Fibroblast of skin of scalp (primary cell): ENCODE measurements around the gene SNX1.
"Not testable (repeated sequence)": the region's sequence is repeated elsewhere in the genome, so short reads cannot be mapped to it uniquely, and the experiment has no call there.

Experiments
- DNase-seq: peaks from one replicate; pipeline ENCODE4 v3.0.0-alpha.2; 2013

Gene SNX1

DNA sequence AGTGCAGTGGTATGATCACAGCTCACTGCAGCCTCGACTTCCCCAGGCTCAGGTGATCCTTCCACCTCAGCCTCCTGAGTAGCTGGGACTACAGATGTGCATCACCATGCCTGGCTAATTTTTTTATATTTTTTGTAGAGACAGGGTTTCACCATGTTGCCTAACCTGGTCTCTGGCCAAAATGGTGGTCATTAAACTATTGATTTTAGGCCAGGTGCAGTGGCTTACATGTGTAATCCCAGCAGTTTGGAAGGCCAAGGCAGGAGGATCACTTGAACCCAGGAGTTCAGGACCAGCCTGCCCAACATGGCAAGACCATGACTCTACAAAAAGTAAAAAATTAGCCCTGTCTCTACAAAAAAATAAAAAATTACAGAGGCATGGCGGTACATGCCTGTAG lies 24.5 kb downstream of the SNX1 start:
- not testable (repeated sequence) for DNase-seq

DNA sequence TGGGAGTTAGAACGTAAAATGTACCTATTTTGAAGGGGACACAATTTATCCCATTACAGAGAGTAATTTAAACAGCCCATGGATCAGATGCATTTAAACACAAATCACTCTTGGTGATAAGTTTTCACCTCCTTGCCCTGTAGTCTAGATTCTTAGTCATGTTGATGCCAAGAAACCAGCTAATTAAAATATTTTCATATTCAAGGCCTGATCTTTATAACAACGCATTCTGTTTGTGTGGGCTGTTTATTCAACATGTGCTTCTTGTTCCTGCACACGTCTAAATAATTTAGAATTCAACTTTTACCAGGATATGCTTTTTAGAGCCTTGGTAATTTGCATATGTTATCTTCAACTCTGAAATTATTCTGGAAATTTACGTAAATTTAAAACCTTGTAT lies 25.8 kb downstream of the SNX1 start:
- DNase-seq = no peak

DNA sequence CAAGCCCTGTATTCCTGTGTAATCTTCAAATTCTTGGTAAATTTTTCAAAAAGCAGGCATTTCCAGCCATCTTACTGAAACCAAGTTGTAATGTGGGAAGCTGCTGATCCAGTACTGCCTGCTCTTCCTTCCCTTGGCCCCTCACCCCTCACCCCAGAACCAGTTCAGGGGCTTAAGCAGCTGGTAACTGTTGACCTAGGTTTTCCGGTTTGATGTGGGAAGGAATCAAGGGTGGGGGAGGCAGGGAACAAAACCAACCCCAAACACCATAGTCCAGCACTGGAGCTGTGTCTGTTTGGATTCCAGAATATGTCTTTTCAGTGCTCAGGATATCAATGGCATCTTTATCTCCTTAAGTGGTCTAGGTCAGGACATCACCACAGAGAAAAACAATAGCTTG lies 26.7 kb downstream of the SNX1 start:
- DNase-seq = no peak

DNA sequence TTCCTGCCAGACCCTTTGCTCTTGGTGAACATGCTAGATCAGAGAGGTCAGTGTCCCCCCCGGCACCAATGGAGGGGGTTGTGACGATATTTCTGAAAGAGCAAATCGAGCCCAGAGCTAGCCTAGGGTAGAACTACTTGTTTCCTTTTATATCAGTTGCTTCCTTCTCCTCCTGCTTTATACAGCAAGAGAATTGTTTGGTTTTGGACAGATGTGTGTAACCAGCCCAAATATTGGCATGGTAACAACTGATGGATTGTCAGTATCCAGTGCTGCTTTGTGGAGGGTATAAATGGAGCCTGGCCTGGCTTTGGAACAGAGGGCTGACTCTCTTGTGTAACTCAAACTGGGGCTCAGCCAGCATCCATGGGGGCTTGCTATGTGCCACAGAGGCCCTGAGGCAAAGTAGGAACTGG lies 27.2 kb downstream of the SNX1 start:
- no peak for DNase-seq

DNA sequence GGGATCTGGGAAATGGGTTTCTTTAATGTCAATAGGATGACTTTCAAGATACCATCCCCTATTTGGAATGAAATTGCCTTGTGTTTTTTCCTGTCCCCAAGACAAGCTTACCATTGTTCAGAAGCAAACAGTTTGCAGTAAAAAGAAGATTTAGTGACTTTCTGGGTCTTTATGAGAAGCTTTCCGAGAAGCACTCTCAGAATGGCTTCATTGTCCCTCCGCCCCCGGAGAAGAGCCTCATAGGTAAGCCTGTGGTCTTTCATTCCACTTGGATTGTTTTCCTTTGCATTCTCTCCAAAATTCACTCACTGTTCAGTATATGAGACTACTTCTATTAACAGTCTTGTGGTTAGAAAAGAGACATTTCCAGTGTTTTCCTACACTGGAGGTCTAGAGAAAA lies 30.2 kb downstream of the SNX1 start:
- no peak for DNase-seq

DNA sequence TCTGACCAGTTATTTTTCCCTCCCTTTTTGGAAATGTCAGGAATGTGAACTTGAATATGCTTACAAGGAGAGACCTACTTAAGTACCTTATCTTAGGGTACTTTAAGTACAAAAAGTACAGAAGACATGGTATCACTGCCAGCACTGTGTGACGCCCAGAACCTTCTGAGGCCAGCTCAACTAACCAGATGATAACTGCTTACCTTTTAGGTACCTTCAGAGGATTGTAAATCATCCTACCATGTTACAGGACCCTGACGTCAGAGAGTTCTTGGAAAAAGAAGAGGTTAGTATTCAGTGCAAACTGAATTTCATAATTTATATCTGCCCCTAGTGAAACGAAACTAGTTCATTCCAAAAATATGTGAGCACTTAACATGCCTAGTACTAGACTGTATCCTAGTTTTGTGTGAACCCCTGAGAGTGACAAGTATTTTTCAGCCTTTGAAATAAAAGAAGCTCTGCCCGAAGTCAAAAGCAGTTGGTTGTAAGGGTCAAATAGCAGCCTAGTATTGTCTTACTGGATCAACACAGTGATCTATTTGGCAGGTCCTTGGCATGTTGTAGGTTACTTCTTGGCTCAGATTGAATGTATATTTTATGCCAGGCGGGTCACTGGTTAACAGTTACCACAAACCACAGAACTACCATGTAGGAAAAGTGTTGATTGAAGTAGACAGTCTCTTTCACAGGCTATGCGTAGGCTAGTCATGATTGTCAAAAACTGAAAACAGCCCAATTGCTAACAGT lies 31.9 kb downstream of the SNX1 start:
- no peak for DNase-seq

DNA sequence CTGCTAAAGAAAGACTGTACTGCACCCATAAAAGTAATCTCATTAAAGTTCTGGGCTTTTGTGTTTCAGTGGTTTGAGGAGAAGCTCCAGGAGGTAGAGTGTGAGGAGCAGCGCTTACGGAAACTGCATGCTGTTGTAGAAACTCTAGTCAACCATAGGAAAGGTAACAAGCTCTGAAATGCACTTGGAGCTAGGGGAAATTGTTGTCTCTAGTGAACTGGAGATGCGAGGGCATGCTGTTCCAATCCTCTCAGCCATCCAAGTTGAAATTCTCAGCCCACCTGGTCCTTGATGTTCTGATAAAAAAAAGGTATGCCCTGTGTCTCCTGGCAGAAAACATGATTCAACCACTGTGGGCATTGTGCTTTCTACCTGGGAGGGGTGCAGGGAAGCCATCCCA lies 34.4 kb downstream of the SNX1 start:
- no peak for DNase-seq

DNA sequence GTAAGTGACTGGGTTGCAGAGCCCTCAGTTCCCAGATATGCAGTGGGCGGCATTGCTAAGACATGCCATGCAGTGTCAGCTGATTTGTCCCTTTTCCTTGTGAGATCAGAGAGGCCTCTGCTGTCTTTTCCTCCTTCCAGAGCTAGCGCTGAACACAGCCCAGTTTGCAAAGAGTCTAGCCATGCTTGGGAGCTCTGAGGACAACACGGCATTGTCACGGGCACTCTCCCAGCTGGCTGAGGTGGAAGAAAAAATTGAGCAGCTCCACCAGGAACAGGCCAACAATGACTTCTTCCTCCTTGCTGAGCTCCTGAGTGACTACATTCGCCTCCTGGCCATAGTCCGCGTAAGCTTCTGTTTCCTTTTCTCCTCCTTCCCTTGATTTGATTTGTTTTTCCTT lies 35.8 kb downstream of the SNX1 start:
- DNase-seq = no peak

DNA sequence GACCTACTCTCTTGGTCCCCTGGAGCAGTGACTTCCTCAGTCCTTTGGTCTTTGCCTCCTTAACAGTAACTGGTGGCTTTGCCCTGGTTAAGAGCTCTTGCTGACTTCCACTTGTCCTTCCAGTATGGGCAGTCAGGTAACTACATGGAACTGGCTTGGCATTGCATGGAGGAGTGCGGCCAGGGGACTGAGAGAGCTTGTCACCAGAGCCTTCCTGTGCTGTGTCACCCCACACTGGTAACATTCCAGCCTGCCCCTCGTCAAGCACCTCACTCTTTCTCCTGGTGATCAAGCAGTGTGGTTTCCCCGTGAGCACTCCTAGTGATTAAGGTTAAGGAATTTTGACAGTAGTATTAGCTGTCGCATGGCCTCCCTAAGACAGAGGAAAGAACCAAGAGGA lies 36.4 kb downstream of the SNX1 start:
- DNase-seq = no peak

DNA sequence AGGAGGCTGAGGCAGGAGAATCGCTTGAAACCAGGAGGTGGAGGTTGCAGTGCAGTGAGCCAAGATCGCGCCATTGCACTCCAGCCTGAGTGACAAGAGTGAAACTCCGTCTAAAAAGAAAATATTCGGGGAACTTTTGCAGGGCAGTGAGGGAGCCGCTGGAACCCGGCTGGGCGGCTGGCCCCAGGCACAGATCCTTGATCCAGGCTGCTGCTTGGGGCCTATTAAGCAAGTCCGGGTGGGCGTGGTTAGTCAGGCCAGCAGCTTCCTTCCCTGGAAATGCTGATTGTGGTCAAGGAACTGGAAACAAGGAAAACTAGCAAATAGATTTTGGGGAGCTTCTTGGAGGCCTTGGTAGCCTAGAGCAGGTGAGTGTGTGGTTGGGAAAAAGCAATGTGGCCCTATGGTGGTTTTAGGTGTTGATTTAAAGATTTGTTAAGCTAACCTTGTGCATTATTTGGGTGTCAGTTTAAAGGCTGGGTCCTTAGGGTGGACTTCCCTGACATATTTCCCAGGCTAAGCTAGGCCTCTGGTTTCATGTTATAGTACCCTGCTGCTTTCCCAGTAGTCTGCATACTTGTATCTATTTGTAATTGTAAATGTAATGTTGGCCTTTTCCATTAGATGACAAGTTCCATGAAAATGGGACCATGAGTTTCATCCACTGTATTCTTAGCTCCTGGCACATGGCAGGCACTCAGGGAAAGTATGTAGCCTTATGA lies 38.0 kb downstream of the SNX1 start:
- no peak for DNase-seq

DNA sequence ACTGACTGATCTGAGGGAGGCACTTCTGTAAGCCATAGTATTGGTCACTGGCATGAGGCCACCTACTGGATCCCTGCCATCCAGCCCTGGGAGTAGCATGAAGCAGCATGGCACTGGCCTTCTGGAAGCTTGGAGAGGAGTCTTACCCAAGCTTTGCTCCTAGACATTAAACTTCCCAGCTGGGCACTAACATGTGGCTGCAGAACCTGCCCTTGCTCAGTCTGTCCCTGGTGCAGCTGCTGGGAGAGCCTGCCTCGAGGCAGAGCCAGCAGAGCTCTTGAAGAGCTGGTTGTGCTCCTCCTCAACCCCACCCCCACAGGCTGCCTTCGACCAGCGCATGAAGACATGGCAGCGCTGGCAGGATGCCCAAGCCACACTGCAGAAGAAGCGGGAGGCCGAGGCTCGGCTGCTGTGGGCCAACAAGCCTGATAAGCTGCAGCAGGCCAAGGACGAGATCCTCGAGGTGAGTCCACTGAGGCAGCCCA lies 38.6 kb downstream of the SNX1 start:
- DNase-seq = peak; percentile 32

DNA sequence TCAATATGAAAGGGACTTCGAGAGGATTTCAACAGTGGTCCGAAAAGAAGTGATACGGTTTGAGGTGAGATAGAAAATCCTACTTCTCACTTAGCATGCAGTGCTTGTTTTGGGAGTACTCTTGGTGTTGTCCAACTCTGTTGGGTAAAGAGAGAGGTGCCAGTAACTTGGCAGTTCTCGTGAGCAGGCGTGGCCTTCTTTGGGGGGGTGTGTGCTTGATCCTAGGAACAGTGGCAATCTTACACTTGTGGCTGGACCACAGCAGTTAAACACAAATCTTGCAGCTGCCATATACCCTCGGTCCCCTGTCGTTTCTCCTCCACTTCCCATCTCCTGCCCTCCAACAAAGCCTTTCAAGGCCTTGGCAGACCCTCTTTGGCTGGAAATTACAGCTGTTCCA lies 40.6 kb downstream of the SNX1 start:
- no peak for DNase-seq

DNA sequence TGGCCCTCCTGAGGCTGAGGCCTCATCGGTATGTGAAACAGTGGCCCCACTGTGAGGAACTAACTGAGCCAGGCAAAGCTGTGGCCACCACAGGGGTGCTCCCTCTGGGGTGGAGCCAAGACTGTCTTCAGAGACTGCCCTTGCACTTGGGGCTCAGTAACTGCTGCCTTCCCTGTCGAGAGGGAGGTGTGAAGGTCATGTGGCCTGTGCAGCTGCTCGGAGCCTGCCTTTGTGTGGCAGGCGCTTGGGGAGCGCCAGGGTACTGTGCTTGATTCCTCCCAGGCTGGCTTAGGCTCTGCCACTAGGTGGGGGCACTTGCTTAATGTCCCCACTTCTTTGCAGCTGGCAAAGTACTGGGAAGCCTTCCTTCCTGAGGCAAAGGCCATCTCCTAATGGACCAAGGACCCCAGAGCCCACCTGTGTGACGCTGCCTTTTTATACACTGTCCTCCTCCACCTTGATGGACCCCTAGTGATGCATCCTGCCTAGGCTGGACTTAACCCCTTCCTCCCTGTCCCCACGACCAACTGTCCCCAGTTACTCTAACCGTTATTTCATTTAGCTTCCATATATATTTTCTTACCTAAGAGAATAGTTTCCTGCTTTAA lies 41.5 kb downstream of the SNX1 start:
- DNase-seq = no peak

DNA sequence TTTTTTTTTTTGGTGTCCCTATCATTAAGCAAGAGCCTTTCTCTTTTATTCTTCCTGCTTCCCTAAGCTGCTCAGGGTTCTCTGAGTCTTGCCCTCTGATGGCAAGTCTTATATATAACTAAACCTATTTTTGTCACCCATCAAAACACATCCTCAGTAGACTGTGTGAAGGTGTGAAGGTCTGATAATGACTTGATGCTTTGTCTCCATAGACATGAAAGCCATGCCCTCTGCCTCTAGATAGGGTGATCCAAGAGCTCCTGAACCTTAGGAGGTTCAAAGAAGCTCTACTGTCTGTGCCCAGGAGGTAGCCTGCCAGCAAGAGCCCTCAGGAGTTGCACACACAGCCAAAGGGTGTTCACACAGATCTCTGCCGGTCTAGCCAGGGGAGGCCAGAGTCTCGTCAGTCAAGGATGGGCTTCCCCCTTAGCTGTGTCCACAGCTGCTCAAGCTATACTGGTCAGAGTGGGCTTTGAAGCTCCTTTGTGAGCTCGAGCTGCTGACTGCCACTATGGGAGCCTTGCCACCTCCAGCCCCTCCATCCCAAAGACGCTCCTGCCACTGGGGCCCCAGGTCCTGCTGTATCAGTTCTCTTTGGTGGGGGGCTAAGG lies 42.7 kb downstream of the SNX1 start:
- no peak for DNase-seq

DNA sequence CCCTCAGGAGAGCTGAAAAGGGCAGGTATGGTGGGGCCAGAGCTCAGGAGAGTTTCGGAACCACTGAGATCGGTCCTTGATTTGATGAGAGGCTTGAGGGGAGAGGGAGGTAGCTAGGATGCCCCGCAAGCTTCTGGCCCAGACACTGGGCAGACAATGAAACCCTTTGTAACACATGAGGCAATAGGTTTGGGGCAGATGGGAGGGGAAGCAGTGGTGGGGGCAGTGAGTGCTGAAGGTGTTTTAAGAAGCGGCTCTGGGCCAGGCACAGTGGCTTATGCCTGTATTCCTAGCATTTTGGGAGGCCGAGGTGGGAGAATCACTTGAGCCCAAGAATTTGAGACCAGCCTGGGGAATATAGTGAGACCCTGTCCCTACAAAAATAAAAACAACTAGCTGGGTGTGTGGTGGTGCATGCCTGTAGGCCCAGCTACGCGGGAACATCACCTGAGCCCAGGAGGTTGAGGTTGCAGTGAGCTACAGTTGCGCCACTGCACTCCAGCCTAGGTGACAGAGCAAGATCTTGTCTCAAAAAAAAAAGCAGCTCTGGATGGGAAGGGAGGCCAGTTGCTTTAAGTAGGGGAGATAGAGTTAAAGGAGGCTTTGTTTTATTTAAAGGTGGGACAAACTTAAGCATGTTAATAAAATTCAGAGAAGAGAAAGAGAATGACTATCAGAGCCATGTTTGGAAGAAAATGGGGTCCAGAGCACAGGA lies 46.2 kb downstream of the SNX1 start:
- no peak for DNase-seq

DNA sequence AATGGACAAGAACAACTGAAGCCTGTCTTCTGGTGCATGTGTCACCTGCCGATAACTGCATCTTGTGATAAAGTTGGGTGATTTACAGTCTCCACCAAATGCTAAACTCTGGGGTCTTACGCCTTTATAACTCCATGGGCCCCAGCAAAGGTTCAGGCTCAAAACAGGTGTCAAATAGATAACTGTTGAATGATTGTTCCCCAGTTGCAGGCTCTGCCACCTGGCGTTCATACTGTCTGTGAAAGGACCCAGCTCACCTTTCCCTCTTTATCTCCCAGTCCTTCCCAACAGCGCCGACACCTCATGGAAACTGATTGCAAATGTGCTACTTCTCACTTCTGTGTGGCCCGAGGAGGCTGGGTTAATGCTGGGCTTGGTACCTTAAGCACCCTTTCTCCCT lies 47.5 kb downstream of the SNX1 start:
- no peak for DNase-seq

DNA sequence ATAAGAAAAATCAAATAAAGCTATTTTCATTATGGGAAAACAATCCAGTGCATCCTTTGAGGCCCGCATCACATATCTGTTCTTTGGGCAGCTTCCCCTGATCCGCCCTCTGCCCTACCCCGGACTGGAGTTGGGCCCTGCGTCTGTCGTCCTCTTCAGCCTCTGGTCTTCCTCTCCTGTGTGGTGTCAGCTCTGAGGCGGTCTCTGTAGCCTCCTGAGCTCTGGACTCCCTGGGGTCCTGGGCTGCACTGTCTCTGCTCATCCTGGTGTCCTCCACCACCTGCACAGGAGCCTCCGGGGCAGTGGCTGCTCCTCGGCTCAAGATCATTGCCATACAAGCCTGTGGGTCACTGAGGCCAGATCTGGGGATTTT lies 48.4 kb downstream of the SNX1 start:
- no peak for DNase-seq

DNA sequence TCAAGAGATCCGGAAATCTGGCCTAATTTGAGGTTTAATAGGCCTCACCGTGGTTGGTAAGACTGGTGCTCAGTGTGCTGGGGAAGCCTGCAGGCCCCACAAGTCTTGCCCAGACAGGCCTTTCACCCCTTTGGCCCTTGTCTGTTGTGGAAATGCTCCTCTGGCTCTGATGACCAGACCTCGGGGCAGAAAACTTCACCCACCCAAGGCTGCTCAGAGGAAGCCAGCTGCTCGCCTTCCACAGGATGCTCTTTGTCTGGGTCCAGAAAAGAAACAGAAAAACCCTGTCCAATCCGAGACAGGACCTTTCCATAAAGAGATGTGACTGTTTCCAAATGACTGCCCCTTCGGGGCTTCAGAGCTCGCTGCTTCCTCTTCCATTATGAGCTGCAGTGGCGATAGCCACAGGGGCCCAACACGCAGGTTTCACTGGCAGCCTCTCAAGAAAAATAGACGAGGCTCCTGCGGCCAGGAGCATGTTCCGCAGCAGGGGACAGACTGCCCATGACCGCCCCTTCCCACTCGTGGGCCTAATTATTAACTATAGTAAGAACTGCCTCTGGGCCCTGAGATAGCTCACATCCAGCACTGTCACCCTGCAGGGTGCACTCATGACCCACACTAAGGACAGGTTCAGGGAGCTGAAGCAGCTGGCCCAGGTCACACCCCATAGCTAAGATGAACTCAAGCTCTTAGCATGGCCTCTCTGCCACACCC lies 48.9 kb downstream of the SNX1 start:
- DNase-seq = no peak

DNA sequence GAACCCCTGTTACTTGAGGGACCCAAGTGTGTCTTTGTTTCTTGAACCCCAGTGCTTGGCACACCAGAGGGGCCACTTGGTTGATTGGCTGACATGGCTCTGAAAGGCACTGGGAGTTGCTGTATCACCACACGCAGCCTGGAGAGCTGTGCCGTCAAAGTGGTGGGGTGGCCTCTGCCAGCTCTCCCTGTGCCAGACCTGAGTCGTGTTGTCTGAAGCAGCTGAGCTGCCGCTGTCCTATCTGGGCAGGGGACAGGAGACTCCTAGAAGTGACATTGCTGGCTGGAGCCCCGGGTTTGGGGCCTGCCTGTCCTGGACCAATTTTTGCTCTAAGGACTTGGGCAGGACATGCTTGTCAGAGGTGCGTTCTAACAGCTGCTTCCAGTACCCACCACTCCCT lies 50.3 kb downstream of the SNX1 start:
- no peak for DNase-seq

DNA sequence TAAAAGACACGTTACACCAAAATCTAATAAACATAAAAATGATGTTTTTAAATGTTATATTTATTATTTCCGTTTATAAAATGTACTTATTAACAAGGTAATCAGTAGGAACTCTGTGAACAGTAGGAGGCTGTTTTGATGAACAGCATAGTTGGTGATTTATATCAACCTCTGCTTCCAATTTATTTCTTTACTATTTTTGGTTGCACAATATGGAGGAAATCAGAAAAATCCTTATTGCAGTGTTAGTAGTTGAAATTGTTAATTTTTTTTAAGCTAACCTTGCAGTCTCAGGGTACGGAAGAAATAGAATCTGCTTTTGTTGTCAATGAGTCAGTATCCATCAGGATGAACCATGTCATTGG lies 50.7 kb downstream of the SNX1 start:
- no peak for DNase-seq

DNA sequence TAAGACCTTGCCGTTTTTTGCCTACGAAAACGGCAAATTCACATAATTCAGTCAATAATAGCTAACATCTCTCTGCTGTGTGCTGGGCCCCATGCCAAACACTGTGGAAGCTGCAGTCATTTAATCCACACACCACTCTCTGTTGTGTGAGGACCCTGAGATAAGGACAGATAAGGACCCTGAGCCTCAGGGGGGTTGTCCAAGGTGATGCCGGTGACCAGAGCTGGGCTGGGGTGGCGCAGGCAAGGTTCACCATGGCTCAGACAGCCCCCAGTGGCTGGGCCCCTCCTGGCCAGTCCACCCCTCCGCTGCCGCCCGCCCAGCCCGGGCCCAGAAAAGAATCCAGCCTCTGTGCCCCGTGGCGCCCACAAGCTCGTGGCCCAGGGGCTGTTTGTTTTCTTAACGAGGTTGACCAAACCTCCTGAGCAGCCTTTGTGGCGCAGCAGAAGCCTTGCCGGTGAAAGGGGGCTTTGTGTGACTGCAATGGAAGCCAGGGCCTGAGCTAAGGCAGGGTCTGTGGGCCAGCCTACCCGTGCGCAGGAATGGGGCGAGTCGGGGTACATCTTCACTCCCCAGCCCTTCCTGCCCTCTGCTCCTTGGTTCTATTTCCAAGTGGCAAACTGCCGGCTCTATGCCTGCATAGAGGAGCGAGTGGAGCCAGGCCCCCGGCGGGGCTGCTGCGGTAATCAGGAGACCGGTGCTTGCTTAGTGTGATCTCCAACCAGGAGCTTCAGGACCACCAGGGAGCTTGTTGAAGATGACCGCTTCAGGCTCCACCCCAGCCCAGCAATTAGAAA lies 51.3 kb downstream of the SNX1 start:
- no peak for DNase-seq
